GM18507 (cell line): ENCODE results near the gene ALDH1A1.

ENCODE experiments used
- DNase-seq: peaks from one replicate; pipeline ENCODE4 v3.0.0; 2011; ENCODE audit warnings: low read depth; ENCODE audit not compliant: insufficient read length; ENCODE audit errors: extremely low spot score
- FAIRE-seq: peaks from 2 replicates; lab custom pipeline; 2011; peaks lifted over from hg19 to GRCh38; lab: Jason Lieb, UNC

Gene ALDH1A1

GRCh38 chr9:72952914-72953313 lies at the start of gene ALDH1A1:
Gene ALDH1A1 (minus strand): TSS chr9:72953053. CDS start chr9:72953000, 53 bp downstream.
- no peak for DNase-seq
- no peak for FAIRE-seq

- FAIRE-seq: no peak
These were observed 49.0 kb upstream of the ALDH1A1 start for GRCh38 chr9:73001860-73002259.

GRCh38 chr9:72998363-72998762 lies 45.5 kb upstream of the ALDH1A1 start:
- DNase-seq (no peak), FAIRE-seq (no peak)

More at GRCh38 chr9:73001860-73002259, 49.0 kb upstream of the ALDH1A1 start:
- no peak for DNase-seq

- FAIRE-seq (no peak), DNase-seq (no peak)
These were observed 44.6 kb upstream of the ALDH1A1 start for GRCh38 chr9:72997387-72997995.

GRCh38 chr9:72996684-72997314 lies 43.9 kb upstream of the ALDH1A1 start:
- FAIRE-seq (no peak), DNase-seq (no peak)

GRCh38 chr9:72996114-72996513 lies 43.3 kb upstream of the ALDH1A1 start:
- no peak for DNase-seq
- FAIRE-seq: no peak

- FAIRE-seq (no peak), DNase-seq (no peak)
These were observed 42.5 kb upstream of the ALDH1A1 start for GRCh38 chr9:72995131-72996024.

- FAIRE-seq (no peak), DNase-seq (no peak)
These were observed 38.9 kb upstream of the ALDH1A1 start for GRCh38 chr9:72991772-72992171.

- no peak for FAIRE-seq
- no peak for DNase-seq
These were observed 37.7 kb upstream of the ALDH1A1 start for GRCh38 chr9:72990397-72991182.

GRCh38 chr9:72986522-72987116 lies 33.8 kb upstream of the ALDH1A1 start:
- DNase-seq: no peak
- no peak for FAIRE-seq

GRCh38 chr9:72985746-72986145 lies 32.9 kb upstream of the ALDH1A1 start:
- DNase-seq (no peak), FAIRE-seq (no peak)

- no peak for FAIRE-seq
- no peak for DNase-seq
These were observed 32.1 kb upstream of the ALDH1A1 start for GRCh38 chr9:72984991-72985390.

GRCh38 chr9:72984226-72984947 lies 31.5 kb upstream of the ALDH1A1 start:
- no peak for FAIRE-seq
- no peak for DNase-seq

GRCh38 chr9:72983512-72984225 lies 30.8 kb upstream of the ALDH1A1 start:
- DNase-seq (no peak), FAIRE-seq (no peak)

GRCh38 chr9:72983056-72983455 lies 30.2 kb upstream of the ALDH1A1 start:
- no peak for DNase-seq
- FAIRE-seq: no peak

- no peak for FAIRE-seq
These were observed 29.4 kb upstream of the ALDH1A1 start for GRCh38 chr9:72982146-72982799.

GRCh38 chr9:72981433-72981832 lies 28.6 kb upstream of the ALDH1A1 start:
- FAIRE-seq: no peak
- no peak for DNase-seq

More at GRCh38 chr9:72982146-72982799, 29.4 kb upstream of the ALDH1A1 start:
- no peak for DNase-seq
